ENCODE data around the gene KAT5.

Gene KAT5

DNA sequence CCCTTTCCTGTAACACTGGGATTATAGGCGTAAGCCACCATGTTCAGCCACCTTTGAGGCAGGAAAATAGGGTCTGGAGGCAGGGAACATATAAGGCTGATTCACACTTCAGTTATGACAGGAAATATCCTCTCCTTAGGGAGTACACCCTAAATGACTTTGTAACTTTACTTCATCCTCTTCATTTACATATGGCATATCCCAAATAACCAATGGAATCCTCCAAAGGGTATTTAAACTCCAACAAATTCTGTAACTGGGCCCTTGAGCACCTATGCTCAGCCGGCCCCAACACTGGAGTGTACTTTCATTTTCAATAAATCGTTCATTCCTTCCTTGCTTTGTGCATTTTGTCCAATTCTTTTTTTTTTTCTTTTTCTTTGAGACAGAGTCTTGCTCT, 1.6 kb upstream of the KAT5 start:
- Histone ChIP-seq H3K9ac (ENCODE audit: low read length) (no peak overlapping the region), H3K27ac (ENCODE audit: low read depth, low read length) (no peak overlapping the region), H3K9me2 (replicated peaks; ENCODE audit: insufficient read depth, low read length) (no peaks in the 10 kb centered on the region), H3K4me3 (ENCODE audit: insufficient read depth, low read length, poor library complexity, severe bottlenecking) (no peak overlapping the region), H3K36me3 (ENCODE audit: low read length) (peaks cover 6% of the 10 kb centered on the region; the same call in 1 of the 2 replicates), H3K4me2 (ENCODE audit: low read depth, low read length, poor library complexity, severe bottlenecking) (no peak overlapping the region), H3F3A (ENCODE audit: insufficient read depth) (no peaks in the 10 kb centered on the region), H4K20me1 (ENCODE audit: low read depth, low read length) (no peaks in the 10 kb centered on the region), H3K27me3 (ENCODE audit: low read length) (no peaks in the 10 kb centered on the region), H2AFZ (ENCODE audit: low read depth, low read length, severe bottlenecking) (no peak overlapping the region), H3K9me3 (ENCODE audit: insufficient read depth, low read length) (no peaks in the 10 kb centered on the region), H3K79me2 (ENCODE audit: insufficient read depth, low read length) (peaks cover 6% of the 10 kb centered on the region; the same call in 1 of the 2 replicates)
- TF ChIP-seq EZH2phosphoT487 (conservative IDR thresholded peaks at IDR 0.05; ENCODE audit: low read length) = no peak
- TF ChIP-seq, protein P1, sequence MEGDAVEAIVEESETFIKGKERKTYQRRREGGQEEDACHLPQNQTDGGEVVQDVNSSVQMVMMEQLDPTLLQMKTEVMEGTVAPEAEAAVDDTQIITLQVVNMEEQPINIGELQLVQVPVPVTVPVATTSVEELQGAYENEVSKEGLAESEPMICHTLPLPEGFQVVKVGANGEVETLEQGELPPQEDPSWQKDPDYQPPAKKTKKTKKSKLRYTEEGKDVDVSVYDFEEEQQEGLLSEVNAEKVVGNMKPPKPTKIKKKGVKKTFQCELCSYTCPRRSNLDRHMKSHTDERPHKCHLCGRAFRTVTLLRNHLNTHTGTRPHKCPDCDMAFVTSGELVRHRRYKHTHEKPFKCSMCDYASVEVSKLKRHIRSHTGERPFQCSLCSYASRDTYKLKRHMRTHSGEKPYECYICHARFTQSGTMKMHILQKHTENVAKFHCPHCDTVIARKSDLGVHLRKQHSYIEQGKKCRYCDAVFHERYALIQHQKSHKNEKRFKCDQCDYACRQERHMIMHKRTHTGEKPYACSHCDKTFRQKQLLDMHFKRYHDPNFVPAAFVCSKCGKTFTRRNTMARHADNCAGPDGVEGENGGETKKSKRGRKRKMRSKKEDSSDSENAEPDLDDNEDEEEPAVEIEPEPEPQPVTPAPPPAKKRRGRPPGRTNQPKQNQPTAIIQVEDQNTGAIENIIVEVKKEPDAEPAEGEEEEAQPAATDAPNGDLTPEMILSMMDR (IDR thresholded peaks at IDR 0.05; ENCODE audit: insufficient read depth, low read length, poor library complexity, severe bottlenecking) = no peak

DNA sequence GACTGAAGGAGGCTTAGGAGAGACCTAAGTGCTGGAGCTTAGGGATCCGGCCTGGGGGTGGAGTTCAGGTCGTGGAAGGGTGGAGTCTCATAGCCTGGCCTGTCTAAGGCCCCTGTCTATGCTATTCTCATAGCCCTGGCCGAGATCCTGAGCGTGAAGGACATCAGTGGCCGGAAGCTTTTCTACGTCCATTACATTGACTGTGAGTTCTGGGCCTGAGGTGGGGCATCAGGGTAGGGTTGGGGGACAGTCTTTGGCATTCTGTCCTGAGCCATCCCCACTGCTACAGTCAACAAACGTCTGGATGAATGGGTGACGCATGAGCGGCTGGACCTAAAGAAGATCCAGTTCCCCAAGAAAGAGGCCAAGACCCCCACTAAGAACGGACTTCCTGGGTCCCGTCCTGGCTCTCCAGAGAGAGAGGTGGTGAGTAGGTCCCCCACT, 603 bp downstream of the KAT5 start:
- Histone ChIP-seq H4K20me1 (ENCODE audit: low read depth, low read length) (no peaks in the 10 kb centered on the region), H3K79me2 (ENCODE audit: insufficient read depth, low read length) (peaks cover 11% of the 10 kb centered on the region; the same call in 1 of the 2 replicates), H3K4me3 (ENCODE audit: insufficient read depth, low read length, poor library complexity, severe bottlenecking) (peak overlapping the region; percentile 74), H3K27me3 (ENCODE audit: low read length) (no peaks in the 10 kb centered on the region), H3K9ac (ENCODE audit: low read length) (peak overlapping the region; percentile 76), H3K27ac (ENCODE audit: low read depth, low read length) (peak overlapping the region; percentile 83), H3K36me3 (ENCODE audit: low read length) (peaks cover 6% of the 10 kb centered on the region; the same call in 1 of the 2 replicates), H3K9me3 (ENCODE audit: insufficient read depth, low read length) (no peaks in the 10 kb centered on the region), H2AFZ (ENCODE audit: low read depth, low read length, severe bottlenecking) (peak overlapping the region; percentile 89), H3K9me2 (replicated peaks; ENCODE audit: insufficient read depth, low read length) (no peaks in the 10 kb centered on the region), H3K4me2 (ENCODE audit: low read depth, low read length, poor library complexity, severe bottlenecking) (peak overlapping the region; percentile 58), H3F3A (ENCODE audit: insufficient read depth) (peaks cover 15% of the 10 kb centered on the region)
- TF ChIP-seq, protein P1 (IDR thresholded peaks at IDR 0.05; ENCODE audit: insufficient read depth, low read length, poor library complexity, severe bottlenecking) = no peak
- no peak for TF ChIP-seq EZH2phosphoT487 (conservative IDR thresholded peaks at IDR 0.05; ENCODE audit: low read length)

DNA sequence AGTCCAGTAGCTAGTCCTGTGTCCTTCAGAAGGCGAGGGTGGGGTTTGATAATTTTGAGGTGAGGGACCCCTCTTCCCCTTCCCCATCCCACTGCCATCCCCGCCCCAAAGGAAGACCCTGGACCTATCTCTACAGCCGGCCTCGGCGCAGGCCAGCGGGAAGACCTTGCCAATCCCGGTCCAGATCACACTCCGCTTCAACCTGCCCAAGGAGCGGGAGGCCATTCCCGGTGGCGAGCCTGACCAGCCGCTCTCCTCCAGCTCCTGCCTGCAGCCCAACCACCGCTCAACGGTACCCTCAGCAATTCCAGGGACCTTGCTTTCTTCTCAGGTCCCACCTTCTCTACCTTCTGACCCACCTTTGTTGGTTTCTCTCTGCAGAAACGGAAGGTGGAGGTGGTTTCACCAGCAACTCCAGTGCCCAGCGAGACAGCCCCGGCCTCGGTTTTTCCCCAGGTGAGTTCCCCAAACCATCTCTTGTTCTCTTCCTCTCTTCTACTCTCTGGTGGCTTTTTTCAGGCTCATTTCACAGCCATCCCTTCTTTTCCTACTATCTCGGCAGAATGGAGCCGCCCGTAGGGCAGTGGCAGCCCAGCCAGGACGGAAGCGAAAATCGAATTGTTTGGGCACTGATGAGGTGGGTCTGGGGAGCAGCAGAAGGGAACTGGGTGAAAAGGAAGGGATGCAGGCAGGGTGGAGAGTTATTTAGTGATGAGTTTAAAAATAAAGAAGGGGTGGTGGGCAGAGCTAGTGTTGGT, 1.3 kb downstream of the KAT5 start:
- no peaks in the 10 kb centered on the region for H3K9me2 ChIP-seq (replicated peaks; ENCODE audit: insufficient read depth, low read length)
- no peaks in the 10 kb centered on the region for H4K20me1 ChIP-seq (ENCODE audit: low read depth, low read length)
- H3K4me3 ChIP-seq (ENCODE audit: insufficient read depth, low read length, poor library complexity, severe bottlenecking) = no peak overlapping the region
- peak overlapping the region; percentile 58 for H3K4me2 ChIP-seq (ENCODE audit: low read depth, low read length, poor library complexity, severe bottlenecking)
- H3K9ac ChIP-seq (ENCODE audit: low read length) = 0 out of 2 replicates have a peak overlapping the region, but pooled peaks have one; percentile 76
- no peak overlapping the region for H3K27ac ChIP-seq (ENCODE audit: low read depth, low read length)
- no peak for TF ChIP-seq EZH2phosphoT487 (conservative IDR thresholded peaks at IDR 0.05; ENCODE audit: low read length)
- TF ChIP-seq, protein P1 (IDR thresholded peaks at IDR 0.05; ENCODE audit: insufficient read depth, low read length, poor library complexity, severe bottlenecking) = no peak
- peaks cover 6% of the 10 kb centered on the region; the same call in 1 of the 2 replicates for H3K36me3 ChIP-seq (ENCODE audit: low read length)
- peaks cover 13% of the 10 kb centered on the region; the same call in 1 of the 2 replicates for H3K79me2 ChIP-seq (ENCODE audit: insufficient read depth, low read length)
- no peak overlapping the region for H2AFZ ChIP-seq (ENCODE audit: low read depth, low read length, severe bottlenecking)
- H3K27me3 ChIP-seq (ENCODE audit: low read length) = no peaks in the 10 kb centered on the region
- H3F3A ChIP-seq (ENCODE audit: insufficient read depth) = peaks cover 15% of the 10 kb centered on the region
- no peaks in the 10 kb centered on the region for H3K9me3 ChIP-seq (ENCODE audit: insufficient read depth, low read length)

Data from SU-DHL-6 (cell line).